Measurements from ENCODE around the gene CD8A. TPM values are rescaled to one million over a fixed set of nuclear protein-coding genes. Genes with fewer than 3 reads are reported as not detected.

The CD8A gene
- total RNA-seq, 2 donors from 2014 or later = 0.39 to 0.52 TPM

GRCh38 chr2:86832334-86833096, 41.8 kb upstream of the CD8A start:
- no peak overlapping the region for H3K27ac ChIP-seq
- H3K4me1 ChIP-seq = no peaks in the 10 kb centered on the region
- no peaks in the 10 kb centered on the region for H3K9me3 ChIP-seq
- H3K27me3 ChIP-seq = no peaks in the 10 kb centered on the region
- no peak for TF ChIP-seq CTCF (IDR thresholded peaks at IDR 0.05)
- H3K4me3 ChIP-seq = no peak overlapping the region
- no peaks in the 10 kb centered on the region for H3K36me3 ChIP-seq
- DNase-seq (ENCODE audit: low spot score) = no peak

GRCh38 chr2:86831537-86831936, 40.8 kb upstream of the CD8A start:
- Histone ChIP-seq H3K27ac (no peak overlapping the region), H3K36me3 (no peaks in the 10 kb centered on the region), H3K27me3 (no peaks in the 10 kb centered on the region), H3K4me1 (no peaks in the 10 kb centered on the region), H3K9me3 (no peaks in the 10 kb centered on the region), H3K4me3 (no peak overlapping the region)
- TF ChIP-seq CTCF (IDR thresholded peaks at IDR 0.05) = no peak
- no peak for DNase-seq (ENCODE audit: low spot score)

GRCh38 chr2:86826951-86827350, 36.2 kb upstream of the CD8A start:
- Histone ChIP-seq H3K36me3 (no peaks in the 10 kb centered on the region), H3K27me3 (no peaks in the 10 kb centered on the region), H3K9me3 (peaks cover 0 to 11% of the 10 kb centered on the region in 2 donors), H3K4me3 (no peak overlapping the region), H3K4me1 (no peaks in the 10 kb centered on the region), H3K27ac (no peak overlapping the region)
- no peak for DNase-seq (ENCODE audit: low spot score)
- TF ChIP-seq CTCF (IDR thresholded peaks at IDR 0.05) = no peak

- no peak for TF ChIP-seq CTCF (IDR thresholded peaks at IDR 0.05)
- H3K27ac ChIP-seq = no peak overlapping the region
- no peak overlapping the region for H3K4me3 ChIP-seq
- no peaks in the 10 kb centered on the region for H3K4me1 ChIP-seq
- H3K36me3 ChIP-seq = no peaks in the 10 kb centered on the region
- H3K27me3 ChIP-seq = no peaks in the 10 kb centered on the region
- no peak for DNase-seq (ENCODE audit: low spot score)
- peaks cover 0 to 11% of the 10 kb centered on the region in 2 donors for H3K9me3 ChIP-seq
Observed at GRCh38 chr2:86825693-86826381, 35.1 kb upstream of the CD8A start.

GRCh38 chr2:86825036-86825692, 34.5 kb upstream of the CD8A start:
- no peaks in the 10 kb centered on the region for H3K4me1 ChIP-seq
- H3K9me3 ChIP-seq = peaks cover 0 to 11% of the 10 kb centered on the region in 2 donors
- no peaks in the 10 kb centered on the region for H3K27me3 ChIP-seq
- DNase-seq (ENCODE audit: low spot score) = no peak
- no peak overlapping the region for H3K4me3 ChIP-seq
- no peaks in the 10 kb centered on the region for H3K36me3 ChIP-seq
- H3K27ac ChIP-seq = no peak overlapping the region
- no peak for TF ChIP-seq CTCF (IDR thresholded peaks at IDR 0.05)

All from right atrium auricular region (tissue), 2 donors.